ENCODE data around the gene CCR1. TPM values are rescaled to one million over a fixed set of nuclear protein-coding genes. Genes with fewer than 3 reads are reported as not detected.

The CCR1 gene
- not detected in 2 replicates for total RNA-seq

GRCh38 chr3:46208167-46208704 is at the start of gene CCR1:
Gene CCR1, minus strand, starts transcription at chr3:46208313. Its CDS starts 4,000 bp downstream, at chr3:46204313.

GRCh38 chr3:46242120-46242519 is 34.0 kb upstream of the CCR1 start, which contains the start of gene CCR3:
Gene CCR3, plus strand, starts transcription at chr3:46242460. Its CDS starts 22,699 bp downstream, at chr3:46265159.

Other genes starting within 250 kb of the CCR1 start
- 6.4 and 8.2 TPM in 2 replicates for gene FYCO1, start 212.5 kb downstream of the CCR1 start, total RNA-seq
- not detected in 2 replicates for gene XCR1, start 180.8 kb downstream of the CCR1 start, total RNA-seq
- gene CCR3, start 34.1 kb upstream of the CCR1 start, total RNA-seq: not detected in 2 replicates
- gene CCR2, start 145.8 kb upstream of the CCR1 start, total RNA-seq: not detected in 2 replicates
- gene CCR5, start 162.6 kb upstream of the CCR1 start, total RNA-seq: not detected in 2 replicates
- gene CCRL2, start 198.9 kb upstream of the CCR1 start, total RNA-seq: not detected in 2 replicates